Measurements from ENCODE around the gene ZNF81.
"Not testable (repeated sequence)": the region's sequence is repeated elsewhere in the genome, so short reads cannot be mapped to it uniquely, and the experiment has no call there.

Gene ZNF81

DNA sequence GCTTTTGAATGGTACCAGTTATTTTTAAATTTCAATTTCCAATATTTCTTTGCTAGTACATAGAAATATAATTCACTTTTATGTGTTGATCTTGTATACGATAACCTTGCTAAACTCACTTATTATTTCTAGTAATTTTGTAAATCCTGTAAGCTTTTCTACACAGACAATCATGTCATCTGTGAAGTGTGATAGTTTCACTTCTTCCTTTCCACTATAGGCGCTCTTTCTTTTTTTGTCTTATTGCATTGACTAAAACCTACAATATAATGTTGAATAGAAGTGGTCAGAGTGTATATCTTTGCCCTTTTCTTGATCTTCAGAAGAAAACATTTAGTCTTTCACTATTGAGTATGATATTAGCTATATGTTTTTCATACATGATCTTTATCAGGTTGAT is 90.5 kb downstream of the ZNF81 start:
- H3K4me1 Mint-ChIP-seq = peaks cover 2 to 8% of the 10 kb centered on the region in 2 donors
- H3K27me3 Mint-ChIP-seq = no peaks in the 10 kb centered on the region
- H3K9me3 Mint-ChIP-seq = no peaks in the 10 kb centered on the region
- DNase-seq = no peak
- no peak overlapping the region for H3K4me3 Mint-ChIP-seq
- no peak overlapping the region for H3K27ac Mint-ChIP-seq
- peak; percentile 56 to 67 for ATAC-seq (replicated peaks)
- no peaks in the 10 kb centered on the region for H3K36me3 Mint-ChIP-seq

- peaks cover 5 to 14% of the 10 kb centered on the region in 2 donors for H3K4me1 Mint-ChIP-seq
- ATAC-seq (replicated peaks); H3K36me3 Mint-ChIP-seq; H3K4me3 Mint-ChIP-seq; H3K27me3 Mint-ChIP-seq; H3K27ac Mint-ChIP-seq; DNase-seq; H3K9me3 Mint-ChIP-seq: not testable (repeated sequence)
Measured at GRCh38 chrX:47931970-47932369, 95.3 kb downstream of the ZNF81 start.

GRCh38 chrX:47933946-47934345 is 97.2 kb downstream of the ZNF81 start:
- H3K27me3 Mint-ChIP-seq = no peaks in the 10 kb centered on the region
- H3K9me3 Mint-ChIP-seq = no peaks in the 10 kb centered on the region
- no peak for ATAC-seq (replicated peaks)
- peaks cover 3 to 5% of the 10 kb centered on the region in 2 donors for H3K4me1 Mint-ChIP-seq
- DNase-seq = no peak
- H3K4me3 Mint-ChIP-seq = no peak overlapping the region
- H3K36me3 Mint-ChIP-seq = no peaks in the 10 kb centered on the region
- no peak overlapping the region for H3K27ac Mint-ChIP-seq

DNA sequence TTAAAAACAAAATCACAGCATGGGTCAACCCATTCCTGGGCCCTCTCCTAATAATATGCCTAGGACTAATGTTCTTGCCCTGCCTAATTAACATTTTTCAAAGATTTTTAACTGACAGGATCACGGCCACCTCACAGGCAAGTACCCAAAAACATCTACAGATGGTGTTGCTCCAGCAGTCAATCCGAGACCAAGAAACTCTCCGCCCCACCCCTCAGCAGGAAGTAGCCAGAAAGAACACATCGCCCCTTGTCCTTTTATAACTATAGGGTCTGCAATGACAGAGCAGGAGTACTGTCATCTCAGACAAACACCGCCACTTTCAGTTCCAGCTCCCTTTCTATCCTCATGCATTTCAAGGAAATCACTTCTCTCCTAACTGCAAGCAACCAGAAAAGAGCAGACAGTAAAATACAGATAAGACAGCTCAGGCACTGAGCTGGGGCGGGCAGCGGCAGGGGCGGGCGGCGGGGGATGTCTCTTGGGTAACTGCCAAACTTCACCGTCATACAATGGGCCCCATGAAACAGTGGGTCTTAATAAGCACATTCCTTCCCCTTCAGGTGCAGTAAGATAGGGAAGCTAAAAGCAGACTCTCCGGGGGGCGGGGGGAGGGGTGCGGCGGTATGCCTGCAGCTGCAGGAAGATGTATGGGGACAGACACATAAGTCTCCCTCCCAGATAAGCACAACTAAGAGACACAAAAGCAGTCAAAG is 99.7 kb downstream of the ZNF81 start:
- Mint-ChIP-seq H3K9me3 (no peaks in the 10 kb centered on the region), H3K4me1 (peaks cover 3 to 5% of the 10 kb centered on the region in 2 donors), H3K4me3 (peak overlapping the region; percentile 73 to 76), H3K27me3 (no peaks in the 10 kb centered on the region), H3K27ac (no peak overlapping the region), H3K36me3 (no peaks in the 10 kb centered on the region)
- DNase-seq (no peak), ATAC-seq (replicated peaks) (peak; percentile 72)

GRCh38 chrX:47936940-47937317 is 100.2 kb downstream of the ZNF81 start:
- no peak for DNase-seq
- Mint-ChIP-seq H3K9me3 (no peaks in the 10 kb centered on the region), H3K36me3 (no peaks in the 10 kb centered on the region), H3K4me3 (peak overlapping the region; percentile 73 to 76), H3K27me3 (no peaks in the 10 kb centered on the region), H3K27ac (no peak overlapping the region), H3K4me1 (peaks cover 3 to 5% of the 10 kb centered on the region in 2 donors)
- no peak for ATAC-seq (replicated peaks)

GRCh38 chrX:47940448-47940847 is 103.7 kb downstream of the ZNF81 start:
- Mint-ChIP-seq H3K27me3 (no peaks in the 10 kb centered on the region), H3K27ac (no peak overlapping the region), H3K4me3 (no peak overlapping the region), H3K36me3 (peaks cover 5% of the 10 kb centered on the region in 2 donors), H3K9me3 (peaks cover 7% of the 10 kb centered on the region in 2 donors), H3K4me1 (peaks cover 3 to 5% of the 10 kb centered on the region in 2 donors)
- DNase-seq (no peak), ATAC-seq (replicated peaks) (no peak)

GRCh38 chrX:47941423-47941822 is 104.7 kb downstream of the ZNF81 start:
- peaks cover under 1 to 2% of the 10 kb centered on the region in 2 donors for H3K4me1 Mint-ChIP-seq
- H3K27me3 Mint-ChIP-seq = no peaks in the 10 kb centered on the region
- no peak for ATAC-seq (replicated peaks)

DNA sequence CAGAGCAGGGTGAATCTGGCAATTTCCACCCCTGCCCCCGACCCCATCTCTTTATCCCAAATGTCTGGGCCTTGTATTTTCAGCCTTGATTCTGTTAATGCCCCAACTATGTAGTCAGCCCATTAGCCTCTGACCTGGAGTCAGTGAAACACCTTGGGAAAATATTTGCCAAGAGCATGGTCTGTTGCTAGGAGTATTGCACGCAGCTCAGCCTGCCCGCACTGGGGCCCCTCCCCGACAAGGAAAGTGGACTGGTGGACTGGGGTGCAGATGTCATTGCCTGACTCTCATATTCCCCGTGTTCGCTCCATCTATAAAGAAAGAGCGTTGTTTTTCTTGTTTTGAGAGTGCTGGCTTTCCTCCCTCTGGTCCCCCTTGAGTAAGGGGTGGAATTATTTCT is 118.6 kb downstream of the ZNF81 start:
- peaks cover 7 to 20% of the 10 kb centered on the region in 2 donors for H3K9me3 Mint-ChIP-seq
- not testable (repeated sequence) for H3K4me3 Mint-ChIP-seq; H3K27ac Mint-ChIP-seq; DNase-seq; H3K4me1 Mint-ChIP-seq; H3K27me3 Mint-ChIP-seq; H3K36me3 Mint-ChIP-seq; ATAC-seq (replicated peaks)

More at GRCh38 chrX:47941423-47941822, 104.7 kb downstream of the ZNF81 start:
- H3K27ac Mint-ChIP-seq = no peak overlapping the region
- H3K9me3 Mint-ChIP-seq = peaks cover 7 to 11% of the 10 kb centered on the region in 2 donors
- H3K36me3 Mint-ChIP-seq = peaks cover 5% of the 10 kb centered on the region in 2 donors
- DNase-seq = no peak
- no peak overlapping the region for H3K4me3 Mint-ChIP-seq

GRCh38 chrX:47956016-47956415 is 119.3 kb downstream of the ZNF81 start:
- H3K4me1 Mint-ChIP-seq = peaks cover 7 to 9% of the 10 kb centered on the region in 2 donors
- ATAC-seq (replicated peaks) (no peak), DNase-seq (no peak)
- H3K36me3 Mint-ChIP-seq = no peaks in the 10 kb centered on the region
- H3K27me3 Mint-ChIP-seq = no peaks in the 10 kb centered on the region
- no peak overlapping the region for H3K27ac Mint-ChIP-seq
- peaks cover 4 to 12% of the 10 kb centered on the region in 2 donors for H3K9me3 Mint-ChIP-seq
- H3K4me3 Mint-ChIP-seq = no peak overlapping the region

- ATAC-seq (replicated peaks); H3K27me3 Mint-ChIP-seq; DNase-seq; H3K4me3 Mint-ChIP-seq; H3K27ac Mint-ChIP-seq; H3K9me3 Mint-ChIP-seq; H3K36me3 Mint-ChIP-seq: not testable (repeated sequence)
- H3K4me1 Mint-ChIP-seq = peaks cover 11 to 15% of the 10 kb centered on the region in 2 donors
Measured at GRCh38 chrX:47958206-47958605, 121.5 kb downstream of the ZNF81 start.

GRCh38 chrX:47958761-47959342 is 122.2 kb downstream of the ZNF81 start:
- DNase-seq = no peak
- Mint-ChIP-seq H3K27ac (no peak overlapping the region), H3K4me3 (no peak overlapping the region), H3K9me3 (peaks cover 0 to 6% of the 10 kb centered on the region in 2 donors), H3K4me1 (peaks cover 11 to 15% of the 10 kb centered on the region in 2 donors), H3K27me3 (no peaks in the 10 kb centered on the region), H3K36me3 (peaks cover 0 to 4% of the 10 kb centered on the region in 2 donors)
- ATAC-seq (replicated peaks) = peak; percentile 78 to 79

GRCh38 chrX:47960406-47960805 is 123.7 kb downstream of the ZNF81 start:
- DNase-seq = no peak
- Mint-ChIP-seq H3K27me3 (no peaks in the 10 kb centered on the region), H3K9me3 (peaks cover 5 to 10% of the 10 kb centered on the region in 2 donors), H3K36me3 (peaks cover 5 to 9% of the 10 kb centered on the region in 2 donors), H3K4me3 (no peak overlapping the region), H3K27ac (no peak overlapping the region), H3K4me1 (peaks cover 11 to 15% of the 10 kb centered on the region in 2 donors)
- peak in 1 of 2 donors; percentile 47 for ATAC-seq (replicated peaks)

DNA sequence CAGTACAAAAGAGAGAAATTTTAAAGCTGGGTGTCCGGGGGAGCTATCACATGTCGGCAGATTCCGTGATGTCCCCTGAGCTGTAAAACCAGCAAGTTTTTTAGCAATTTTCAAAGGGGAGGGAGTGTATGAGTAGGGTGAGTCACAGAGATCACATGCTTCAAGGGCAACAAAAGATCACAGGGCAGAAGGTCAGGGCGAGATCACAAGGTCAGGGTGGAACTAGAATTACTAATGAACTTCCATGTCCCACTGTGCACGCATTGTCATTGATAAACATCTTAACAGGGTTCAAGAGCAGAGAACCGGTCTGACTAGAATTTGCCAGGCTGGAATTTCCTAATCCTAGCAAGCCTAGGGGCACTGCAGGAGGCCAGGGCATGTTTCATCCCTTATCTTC is 125.1 kb downstream of the ZNF81 start:
- DNase-seq; ATAC-seq (replicated peaks); H3K4me3 Mint-ChIP-seq; H3K27ac Mint-ChIP-seq; H3K27me3 Mint-ChIP-seq; H3K36me3 Mint-ChIP-seq: not testable (repeated sequence)
- Mint-ChIP-seq H3K4me1 (peaks cover 11 to 15% of the 10 kb centered on the region in 2 donors), H3K9me3 (peaks cover 5 to 10% of the 10 kb centered on the region in 2 donors)

- not testable (repeated sequence) for DNase-seq; H3K27me3 Mint-ChIP-seq; H3K27ac Mint-ChIP-seq; ATAC-seq (replicated peaks); H3K4me3 Mint-ChIP-seq
- H3K9me3 Mint-ChIP-seq = peaks cover 8 to 15% of the 10 kb centered on the region in 2 donors
- peaks cover 6 to 10% of the 10 kb centered on the region in 2 donors for H3K4me1 Mint-ChIP-seq
- H3K36me3 Mint-ChIP-seq = peaks cover 9 to 10% of the 10 kb centered on the region in 2 donors
Measured at GRCh38 chrX:47965526-47965925, 128.8 kb downstream of the ZNF81 start.
